ENCODE measurements around the gene KPNA2. TPM values are rescaled to one million over a fixed set of nuclear protein-coding genes. Genes with fewer than 3 reads are reported as not detected.

Gene KPNA2
- total and polyA plus RNA-seq, 2 of the 8 experiments (the other 6 are each of a cell fraction or from before 2014, with no cell fraction given), result 413 to 612 TPM

DNA sequence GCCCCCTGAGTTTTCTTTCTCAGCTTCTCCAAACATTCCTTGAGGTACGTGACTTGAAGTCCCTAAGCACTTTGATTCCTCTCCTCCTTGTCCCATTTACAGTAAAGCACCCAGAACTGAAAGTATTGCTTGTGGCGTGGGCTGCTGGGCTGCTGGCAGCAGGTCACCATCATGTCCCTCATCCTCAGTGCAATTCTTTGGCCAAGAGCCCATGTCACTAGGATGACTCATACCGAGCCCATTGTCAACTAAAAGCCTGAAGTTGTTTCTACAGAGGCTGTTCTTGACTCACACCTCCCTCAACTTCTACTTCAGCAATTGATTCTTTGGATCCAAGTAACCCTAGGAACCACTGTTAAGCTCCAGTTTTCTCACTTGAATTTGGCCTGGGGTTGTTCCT lies 54.3 kb downstream of the KPNA2 start (continued):
- TF ChIP-seq CTBP2 (IDR thresholded peaks at IDR 0.05; ENCODE audit: borderline replicate concordance, insufficient read depth, insufficient read length, low read length), result no peak
- TF ChIP-seq TAF7 (optimal IDR thresholded peaks at IDR 0.05; ENCODE audit: borderline replicate concordance, low read depth, low read length), result no peak
- no peak for TF ChIP-seq FOSL1 (IDR thresholded peaks at IDR 0.05; ENCODE audit: insufficient read depth, low read depth, low read length)
- no peak for TF ChIP-seq TBP (IDR thresholded peaks at IDR 0.05; ENCODE audit: low read depth, low read length)
- TF ChIP-seq POLR2A (IDR thresholded peaks at IDR 0.05; ENCODE audit: control extremely low read depth in 1 of 2, low read depth in 2 of 2, low read length in 2 of 2), result no peak
- TF ChIP-seq ZNF274 (IDR thresholded peaks at IDR 0.05; ENCODE audit: borderline replicate concordance, extremely low read depth, low read length), result no peak

Measured in H1 (cell line).